ENCODE data around the gene KRTAP10-6. TPM values are rescaled to one million over a fixed set of nuclear protein-coding genes. Genes with fewer than 3 reads are reported as not detected.

The KRTAP10-6 gene
- polyA plus RNA-seq, 1 of the 3 experiments (the other 2 are of a cell fraction): not detected

- Histone ChIP-seq H3K4me3 (ENCODE audit: low read depth in 2 of 2, low read length in 1 of 2) (no peak overlapping the region), H3K9ac (no peak overlapping the region), H3K27ac (ENCODE audit: low read depth in 2 of 2, low read length in 1 of 2) (no peak overlapping the region), H3K79me2 (ENCODE audit: insufficient read depth) (no peaks in the 10 kb centered on the region), H3K36me3 (replicated peaks in 1 of 2; ENCODE audit: control insufficient read depth in 1 of 2, insufficient read depth in 2 of 2, low read length in 1 of 2) (peaks cover 0 to 3% of the 10 kb centered on the region in 2 experiments), H3F3A (replicated peaks; ENCODE audit: insufficient read depth) (no peaks in the 10 kb centered on the region), H3K9me2 (no peaks in the 10 kb centered on the region), H3K4me2 (no peak overlapping the region), H3K27me3 (ENCODE audit: insufficient read depth) (peaks cover 3% of the 10 kb centered on the region; the same call in 1 of the 2 replicates), H2AFZ (ENCODE audit: low read depth) (no peak overlapping the region), H4K20me1 (ENCODE audit: insufficient read depth) (no peaks in the 10 kb centered on the region), H3K4me1 (ENCODE audit: control insufficient read depth in 1 of 2, insufficient read depth in 2 of 2, low read depth in 1 of 2, low read length in 1 of 2) (no peaks in the 10 kb centered on the region; a peak in 1 of 4 replicates), H3K9me3 (peaks cover 18% of the 10 kb centered on the region)
- DNase-seq: no peak
- ChIA-PET POLR2A (no interaction called here), CTCF (no interaction called here)
- TF ChIP-seq USF2 (IDR thresholded peaks at IDR 0.05; ENCODE audit: borderline replicate concordance, low read depth, low read length) (no peak), SMC3 (IDR thresholded peaks at IDR 0.05; ENCODE audit: low read depth, low read length) (no peak), POLR2AphosphoS5 (IDR thresholded peaks at IDR 0.05; ENCODE audit: low read depth, low read length) (no peak), IRF3 (IDR thresholded peaks at IDR 0.05; ENCODE audit: low read depth, low read length) (no peak), FOXM1 (IDR thresholded peaks at IDR 0.05; ENCODE audit: low read depth) (no peak), RCOR1 (IDR thresholded peaks at IDR 0.05; ENCODE audit: low read length) (no peak), MEF2A (IDR thresholded peaks at IDR 0.05; ENCODE audit: borderline replicate concordance, low read depth) (no peak), FOXJ3 (CRISPR knock-in tag; IDR thresholded peaks at IDR 0.05) (no peak), TAF1 (IDR thresholded peaks at IDR 0.05; ENCODE audit: borderline replicate concordance, low read depth, low read length) (no peak), FOSL2 (IDR thresholded peaks at IDR 0.05; ENCODE audit: borderline replicate concordance, low read depth) (no peak), ZBTB33 (IDR thresholded peaks at IDR 0.05; ENCODE audit: borderline replicate concordance, low read depth) (no peak), GATA2 (CRISPR knock-in tag; IDR thresholded peaks at IDR 0.05) (no peak), RXRA (IDR thresholded peaks at IDR 0.05; ENCODE audit: borderline replicate concordance, low read depth) (no peak)
Measured at GRCh38 chr21:44623575-44623974, 31.3 kb upstream of the KRTAP10-6 start.

GRCh38 chr21:44619886-44620285 is 27.6 kb upstream of the KRTAP10-6 start:
- DNase-seq: no peak
- Histone ChIP-seq H3K9ac (no peak overlapping the region), H3K27ac (ENCODE audit: low read depth in 2 of 2, low read length in 1 of 2) (no peak overlapping the region), H3K36me3 (replicated peaks in 1 of 2; ENCODE audit: control insufficient read depth in 1 of 2, insufficient read depth in 2 of 2, low read length in 1 of 2) (peaks cover 0 to 3% of the 10 kb centered on the region in 2 experiments), H3F3A (replicated peaks; ENCODE audit: insufficient read depth) (no peaks in the 10 kb centered on the region), H3K27me3 (ENCODE audit: insufficient read depth) (peaks cover 24% of the 10 kb centered on the region), H3K4me3 (ENCODE audit: low read depth in 2 of 2, low read length in 1 of 2) (no peak overlapping the region), H3K9me3 (peaks cover 18% of the 10 kb centered on the region), H3K4me2 (no peak overlapping the region), H2AFZ (ENCODE audit: low read depth) (no peak overlapping the region), H3K79me2 (ENCODE audit: insufficient read depth) (no peaks in the 10 kb centered on the region), H3K9me2 (no peaks in the 10 kb centered on the region), H3K4me1 (ENCODE audit: control insufficient read depth in 1 of 2, insufficient read depth in 2 of 2, low read depth in 1 of 2, low read length in 1 of 2) (no peaks in the 10 kb centered on the region), H4K20me1 (ENCODE audit: insufficient read depth) (no peaks in the 10 kb centered on the region)
- WGBS (ENCODE audit: low lambda C conversion rate): 10% methylated on average over 6 of the region's 6 CpGs
- CTCF ChIA-PET: interaction anchor here (0.7 to 2.8 kb wide), 2 partner anchors 8 to 173 kb away, joined by 3 to 11 read pairs; partner anchors contain the start of gene KRTAP10-8
- TF ChIP-seq ELF1 (IDR thresholded peaks at IDR 0.05) (no peak), RXRA (IDR thresholded peaks at IDR 0.05; ENCODE audit: borderline replicate concordance, low read depth) (no peak)
- POLR2A ChIA-PET: no interaction called here
